ENCODE results near the gene MRPS24.
"Not testable (repeated sequence)": the region's sequence is repeated elsewhere in the genome, so short reads cannot be mapped to it uniquely, and the experiment has no call there.

Gene MRPS24

GRCh38 chr7:43824963-43825362 lies 44.4 kb downstream of the MRPS24 start:
- DNase-seq (ENCODE audit: low spot score) = no peak
- no peak for TF ChIP-seq CTCF (IDR thresholded peaks at IDR 0.05; ENCODE audit: extremely low read depth, insufficient read depth, missing control alignments)
- in situ Hi-C loops (cut with MboI; ENCODE audit: low pct_unique_long_range_greater_than_20kb, low sequenced_read_pairs, unreplicated experiment) = loop anchor here (25.0 kb wide), 2 partner anchors 363 to 888 kb away; partner anchors contain the start of genes MRPL32 and PSMA2

- DNase-seq (ENCODE audit: low spot score); in situ Hi-C loops (cut with MboI; ENCODE audit: low pct_unique_long_range_greater_than_20kb, low sequenced_read_pairs, unreplicated experiment): not testable (repeated sequence)
Observed at GRCh38 chr7:43824513-43824912, 44.8 kb downstream of the MRPS24 start.

- no peak for TF ChIP-seq CTCF (IDR thresholded peaks at IDR 0.05; ENCODE audit: extremely low read depth, insufficient read depth, missing control alignments)
- no peak for DNase-seq (ENCODE audit: low spot score)
- in situ Hi-C loops (cut with MboI; ENCODE audit: low pct_unique_long_range_greater_than_20kb, low sequenced_read_pairs, unreplicated experiment) = no loop called here
Observed at GRCh38 chr7:43823941-43824340, 45.4 kb downstream of the MRPS24 start.

- DNase-seq (ENCODE audit: low spot score); in situ Hi-C loops (cut with MboI; ENCODE audit: low pct_unique_long_range_greater_than_20kb, low sequenced_read_pairs, unreplicated experiment): not testable (repeated sequence)
Observed at GRCh38 chr7:43823425-43823824, 45.9 kb downstream of the MRPS24 start.
